Liver (tissue), 9 donors: ENCODE results near the gene FANCI. TPM values are rescaled to one million over a fixed set of nuclear protein-coding genes. Genes with fewer than 3 reads are reported as not detected.

Experiments used
- DNase-seq: peaks from one replicate; pipeline ENCODE4 v3.0.0-alpha.2; 2017; ENCODE audit warnings: low spot score
- H3K27ac ChIP-seq, 2 donors: one replicate each; pipeline ENCODE4 v1.7.0; 2013; ENCODE audit warnings: inconsistent platforms in 2 of 2, low read length in 2 of 2, control low read depth in 1 of 2, low read depth in 1 of 2, mild to moderate bottlenecking in 1 of 2
- H3K27me3 ChIP-seq, 4 donors: one replicate each; pipeline versions ENCODE4 v1.6.1 to v1.7.0; 2013; ENCODE audit warnings: low read length in 3 of 4, inconsistent platforms in 1 of 4, mild to moderate bottlenecking in 1 of 4, moderate library complexity in 1 of 4; ENCODE audit not compliant: control insufficient read depth in 4 of 4, insufficient read depth in 4 of 4
- H3K36me3 ChIP-seq, 4 donors: one replicate each; pipeline versions ENCODE4 v1.6.1 to v1.7.0; 2013; ENCODE audit warnings: low read length in 3 of 4, mild to moderate bottlenecking in 3 of 4, low read depth in 1 of 4, moderate library complexity in 1 of 4; ENCODE audit not compliant: control insufficient read depth in 4 of 4, insufficient read depth in 3 of 4
- H3K4me1 ChIP-seq, 4 donors: one replicate each; pipeline versions ENCODE4 v1.6.1 to v1.7.0; 2013; ENCODE audit warnings: low read length in 3 of 4, mild to moderate bottlenecking in 3 of 4, moderate library complexity in 1 of 4; ENCODE audit not compliant: control insufficient read depth in 4 of 4, insufficient read depth in 4 of 4
- H3K4me3 ChIP-seq, 3 donors: one replicate each; pipeline versions ENCODE4 v1.6.1 to v1.7.0; 2013; ENCODE audit warnings: low read length in 3 of 3, control low read depth in 1 of 3, low read depth in 1 of 3, mild to moderate bottlenecking in 1 of 3
- H3K9ac ChIP-seq, 2 donors: one replicate each; pipeline ENCODE4 v1.7.0; 2013; ENCODE audit warnings: low read length in 2 of 2, mild to moderate bottlenecking in 2 of 2, moderate library complexity in 2 of 2, control low read depth in 1 of 2, low read depth in 1 of 2
- H3K9me3 ChIP-seq, 4 donors: one replicate each; pipeline versions ENCODE4 v1.6.1 to v1.7.0; 2013; ENCODE audit warnings: low read length in 3 of 4; ENCODE audit not compliant: control insufficient read depth in 4 of 4
- EGR1 ChIP-seq, 2 donors: IDR thresholded peaks; 2 replicates each; pipeline ENCODE4 v1.6.1; 2016 to 2018; ENCODE audit warnings: antibody characterized with exemption in 2 of 2, low read depth in 2 of 2
- FOXA1 ChIP-seq: IDR thresholded peaks from 2 replicates; pipeline ENCODE4 v1.6.1; 2016; ENCODE audit warnings: antibody characterized with exemption
- FOXA2 ChIP-seq: IDR thresholded peaks from 2 replicates; pipeline ENCODE4 v1.6.1; 2016; ENCODE audit warnings: antibody characterized with exemption
- GABPA ChIP-seq, 2 donors: IDR thresholded peaks in 1 of 2; conservative IDR thresholded peaks in 1 of 2; 2 replicates each; pipeline ENCODE4 v1.6.1; 2016; ENCODE audit warnings: antibody characterized with exemption in 2 of 2, mild to moderate bottlenecking in 1 of 2, moderate library complexity in 1 of 2
- HNF4A ChIP-seq, 2 donors: conservative IDR thresholded peaks; 2 replicates each; pipeline ENCODE4 v1.6.1; 2016; ENCODE audit warnings: antibody characterized with exemption in 2 of 2, mild to moderate bottlenecking in 2 of 2
- HNF4G ChIP-seq: IDR thresholded peaks from 2 replicates; pipeline ENCODE4 v1.6.1; 2016; ENCODE audit warnings: antibody characterized with exemption
- JUND ChIP-seq, 2 donors: IDR thresholded peaks; 2 replicates each; pipeline ENCODE4 v1.6.1; 2016; ENCODE audit warnings: antibody characterized with exemption in 2 of 2
- NR2F2 ChIP-seq: IDR thresholded peaks from 2 replicates; pipeline ENCODE4 v1.6.1; 2016; ENCODE audit warnings: antibody characterized with exemption
- RAD21 ChIP-seq, 2 donors: IDR thresholded peaks; 2 replicates each; pipeline ENCODE4 v1.6.1; 2016; ENCODE audit warnings: antibody characterized with exemption in 2 of 2, mild to moderate bottlenecking in 2 of 2
- RXRA ChIP-seq, 2 donors: IDR thresholded peaks; 2 replicates each; pipeline ENCODE4 v1.6.1; 2017 to 2018; ENCODE audit warnings: antibody characterized with exemption in 2 of 2, mild to moderate bottlenecking in 1 of 2
- SP1 ChIP-seq: IDR thresholded peaks from 2 replicates; pipeline ENCODE4 v1.6.1; 2018; ENCODE audit warnings: antibody characterized with exemption, mild to moderate bottlenecking
- TAF1 ChIP-seq: conservative IDR thresholded peaks from 2 replicates; pipeline ENCODE4 v1.6.1; 2016; ENCODE audit warnings: antibody characterized with exemption, mild to moderate bottlenecking
- YY1 ChIP-seq: IDR thresholded peaks from 2 replicates; pipeline ENCODE4 v1.6.1; 2016; ENCODE audit warnings: antibody characterized with exemption, mild to moderate bottlenecking
- WGBS: extraction: QIAGEN DNeasy Blood & Tissue Kit; methylation state at CpG from one replicate; pipeline ENCODE4 v1.1.7; 2013; 5-methylcytosine and 5-hydroxymethylcytosine counted together
- polyA plus RNA-seq, 2 donors: library from polyadenylated mRNA; stranded (reverse) in 1 of 2; unstranded in 1 of 2; fragments of 200-250 nt in 1 of 2; fragments of >200 nt in 1 of 2; fragmentation: Nextera tagmentation in 1 of 2; extraction: Ambion mirVana in 1 of 2; gene quantifications; one replicate each; pipeline versions ENCODE4 v1.2.1 to v1.2.3, GENCODE V29; 2013 to 2015
- total RNA-seq, 2 donors: library from RNA; depleted of rRNA; stranded (reverse); fragments of >200 nt; gene quantifications; one replicate each; pipeline ENCODE4 v1.2.3, GENCODE V29; 2014
- TF ChIP-seq, protein P1 (sequence below): IDR thresholded peaks from 2 replicates; pipeline ENCODE4 v1.6.1; 2016; ENCODE audit warnings: antibody characterized with exemption
- TF ChIP-seq, protein P2 (sequence below): IDR thresholded peaks from 2 replicates; pipeline ENCODE4 v1.6.1; 2016; ENCODE audit warnings: antibody characterized with exemption
- TF ChIP-seq, protein P3 (sequence below): fragments of 150-350 bp; IDR thresholded peaks from 2 replicates; pipeline ENCODE4 v1.5.1; 2017; ENCODE audit warnings: improper control_type of control experiment, low read depth, low read length; ENCODE audit not compliant: missing input control
- TF ChIP-seq, protein P4 (sequence below): IDR thresholded peaks from 2 replicates; pipeline ENCODE4 v1.6.1; 2016; ENCODE audit warnings: antibody characterized with exemption, mild to moderate bottlenecking
- TF ChIP-seq, protein P5 (sequence below): IDR thresholded peaks from 2 replicates; pipeline ENCODE4 v1.6.1; 2016; ENCODE audit warnings: antibody characterized with exemption
- donor health status: healthy.
- donor health status: healthy.
- donor health status: healthy.
- donor health status: healthy.
- donor health status: healthy.

FANCI gene
- total and polyA plus RNA-seq, 4 donors, result 1.7 to 41.9 (median 2.3) TPM

DNA sequence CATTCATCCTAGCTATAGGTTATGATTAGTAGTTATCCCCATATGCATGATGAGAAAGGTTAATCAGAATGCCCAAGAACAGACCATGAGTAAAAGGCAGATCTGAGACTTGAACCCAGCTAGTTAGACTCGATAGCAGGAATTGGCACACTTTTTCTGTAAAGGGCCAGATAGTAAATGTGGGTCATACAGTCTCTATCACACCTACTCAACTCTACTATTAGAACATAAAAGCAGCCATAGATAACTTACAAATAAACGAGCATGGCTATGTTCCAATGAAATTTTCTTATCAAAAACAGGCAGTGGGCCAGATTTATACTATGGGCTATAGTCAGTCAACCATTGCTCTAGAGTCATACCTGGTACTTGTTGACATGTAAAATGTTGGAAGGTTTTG lies 66.2 kb downstream of the FANCI start:
- 81% methylated on average over 2 of the region's 2 CpGs for WGBS
- TF ChIP-seq HNF4G (no peak), RXRA (IDR thresholded peaks at IDR 0.05) (no peak), HNF4A (conservative IDR thresholded peaks at IDR 0.05) (no peak), EGR1 (IDR thresholded peaks at IDR 0.05; ENCODE audit: low read depth in 2 of 2) (no peak), JUND (IDR thresholded peaks at IDR 0.05) (no peak)
- TF ChIP-seq, protein P1, sequence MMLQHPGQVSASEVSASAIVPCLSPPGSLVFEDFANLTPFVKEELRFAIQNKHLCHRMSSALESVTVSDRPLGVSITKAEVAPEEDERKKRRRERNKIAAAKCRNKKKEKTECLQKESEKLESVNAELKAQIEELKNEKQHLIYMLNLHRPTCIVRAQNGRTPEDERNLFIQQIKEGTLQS, result no peak

DNA sequence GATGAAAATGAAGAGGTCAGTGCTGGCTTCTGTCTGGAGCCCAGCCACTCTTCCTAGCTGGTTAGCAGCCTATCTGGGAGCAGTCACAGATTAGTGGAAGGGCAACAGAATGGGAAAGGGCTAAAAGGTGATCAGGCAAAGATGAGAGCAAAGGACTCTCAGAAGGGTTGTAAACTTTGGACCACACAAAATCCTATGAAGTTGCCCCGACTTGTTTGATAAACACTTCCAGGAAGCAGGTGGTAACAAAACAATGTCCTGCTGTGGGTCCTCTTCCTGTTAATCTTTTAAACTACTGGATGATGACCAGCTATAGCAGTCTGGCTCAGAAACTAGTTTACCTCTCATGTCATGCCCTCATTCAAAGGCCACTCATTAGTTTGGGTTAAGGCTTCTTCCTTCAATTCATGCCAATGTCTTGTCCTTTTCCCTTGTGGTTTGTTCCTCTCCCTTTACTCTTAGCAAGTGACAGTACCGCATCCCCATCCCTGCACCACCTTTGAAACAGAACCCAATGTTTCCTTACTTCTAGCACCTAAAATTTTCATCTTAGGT lies 71.7 kb downstream of the FANCI start:
- 53% methylated on average over 2 of the region's 2 CpGs for whole genome bisulfite sequencing
- Histone ChIP-seq H3K9ac (no peak overlapping the region), H3K4me1 (peaks cover 0 to 3% (median 0%) of the 10 kb centered on the region in 4 donors), H3K9me3 (no peaks in the 10 kb centered on the region), H3K36me3 (peaks cover 17 to 54% (median 40%) of the 10 kb centered on the region in 4 donors), H3K4me3 (no peak overlapping the region), H3K27me3 (no peaks in the 10 kb centered on the region), H3K27ac (no peak overlapping the region)
- no peak for DNase-seq
- TF ChIP-seq GABPA (IDR thresholded peaks at IDR 0.05 in 1 of 2, conservative IDR thresholded peaks at IDR 0.05 in 1 of 2) (no peak), HNF4A (conservative IDR thresholded peaks at IDR 0.05) (no peak), TAF1 (no peak), RAD21 (IDR thresholded peaks at IDR 0.05) (no peak), FOXA2 (no peak), FOXA1 (no peak), RXRA (IDR thresholded peaks at IDR 0.05) (no peak)

More for the DNA sequence above, 66.2 kb downstream of the FANCI start:
- H3K9me3 ChIP-seq, result no peaks in the 10 kb centered on the region
- H3K27me3 ChIP-seq, result no peaks in the 10 kb centered on the region
- no peak for DNase-seq
- H3K27ac ChIP-seq, result no peak overlapping the region
- H3K4me3 ChIP-seq, result no peak overlapping the region
- H3K9ac ChIP-seq, result no peak overlapping the region
- peaks cover 0 to 2% (median 0%) of the 10 kb centered on the region in 4 donors for H3K36me3 ChIP-seq
- no peaks in the 10 kb centered on the region for H3K4me1 ChIP-seq

DNA sequence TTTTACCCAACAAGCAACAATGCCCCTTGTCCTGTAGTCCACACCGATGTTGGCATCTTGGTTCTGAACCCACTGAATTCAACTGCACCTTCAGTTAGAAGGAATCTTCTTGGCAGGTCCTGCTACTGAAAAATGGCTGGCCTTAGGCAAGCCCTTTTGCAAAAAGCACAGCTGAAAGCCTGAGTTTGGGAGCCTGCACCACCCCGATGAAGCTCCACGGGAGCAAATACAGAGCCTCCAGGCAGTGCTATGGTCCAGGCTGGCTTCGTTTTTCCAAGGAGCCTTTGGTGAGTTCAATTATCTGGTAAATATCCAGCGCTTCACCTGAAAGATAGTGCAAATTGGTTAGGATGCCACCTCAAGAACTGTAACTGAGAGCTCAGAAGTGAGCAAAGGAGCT lies 72.7 kb downstream of the FANCI start:
- Histone ChIP-seq H3K9ac (no peak overlapping the region), H3K4me3 (no peak overlapping the region), H3K27me3 (no peaks in the 10 kb centered on the region), H3K36me3 (peaks cover 22 to 64% (median 50%) of the 10 kb centered on the region in 4 donors), H3K9me3 (no peaks in the 10 kb centered on the region), H3K4me1 (peaks cover 0 to 11% (median 6%) of the 10 kb centered on the region in 4 donors), H3K27ac (no peak overlapping the region)
- TF ChIP-seq HNF4G, result no peak
- TF ChIP-seq, protein P2, sequence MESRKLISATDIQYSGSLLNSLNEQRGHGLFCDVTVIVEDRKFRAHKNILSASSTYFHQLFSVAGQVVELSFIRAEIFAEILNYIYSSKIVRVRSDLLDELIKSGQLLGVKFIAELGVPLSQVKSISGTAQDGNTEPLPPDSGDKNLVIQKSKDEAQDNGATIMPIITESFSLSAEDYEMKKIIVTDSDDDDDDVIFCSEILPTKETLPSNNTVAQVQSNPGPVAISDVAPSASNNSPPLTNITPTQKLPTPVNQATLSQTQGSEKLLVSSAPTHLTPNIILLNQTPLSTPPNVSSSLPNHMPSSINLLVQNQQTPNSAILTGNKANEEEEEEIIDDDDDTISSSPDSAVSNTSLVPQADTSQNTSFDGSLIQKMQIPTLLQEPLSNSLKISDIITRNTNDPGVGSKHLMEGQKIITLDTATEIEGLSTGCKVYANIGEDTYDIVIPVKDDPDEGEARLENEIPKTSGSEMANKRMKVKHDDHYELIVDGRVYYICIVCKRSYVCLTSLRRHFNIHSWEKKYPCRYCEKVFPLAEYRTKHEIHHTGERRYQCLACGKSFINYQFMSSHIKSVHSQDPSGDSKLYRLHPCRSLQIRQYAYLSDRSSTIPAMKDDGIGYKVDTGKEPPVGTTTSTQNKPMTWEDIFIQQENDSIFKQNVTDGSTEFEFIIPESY, result no peak
- no peak for TF ChIP-seq RAD21 (IDR thresholded peaks at IDR 0.05)
- no peak for TF ChIP-seq JUND (IDR thresholded peaks at IDR 0.05)
- no peak for TF ChIP-seq YY1
- TF ChIP-seq, protein P1, result no peak
- TF ChIP-seq FOXA2, result no peak
- TF ChIP-seq RXRA (IDR thresholded peaks at IDR 0.05), result no peak
- TF ChIP-seq NR2F2, result no peak
- TF ChIP-seq, protein P3, sequence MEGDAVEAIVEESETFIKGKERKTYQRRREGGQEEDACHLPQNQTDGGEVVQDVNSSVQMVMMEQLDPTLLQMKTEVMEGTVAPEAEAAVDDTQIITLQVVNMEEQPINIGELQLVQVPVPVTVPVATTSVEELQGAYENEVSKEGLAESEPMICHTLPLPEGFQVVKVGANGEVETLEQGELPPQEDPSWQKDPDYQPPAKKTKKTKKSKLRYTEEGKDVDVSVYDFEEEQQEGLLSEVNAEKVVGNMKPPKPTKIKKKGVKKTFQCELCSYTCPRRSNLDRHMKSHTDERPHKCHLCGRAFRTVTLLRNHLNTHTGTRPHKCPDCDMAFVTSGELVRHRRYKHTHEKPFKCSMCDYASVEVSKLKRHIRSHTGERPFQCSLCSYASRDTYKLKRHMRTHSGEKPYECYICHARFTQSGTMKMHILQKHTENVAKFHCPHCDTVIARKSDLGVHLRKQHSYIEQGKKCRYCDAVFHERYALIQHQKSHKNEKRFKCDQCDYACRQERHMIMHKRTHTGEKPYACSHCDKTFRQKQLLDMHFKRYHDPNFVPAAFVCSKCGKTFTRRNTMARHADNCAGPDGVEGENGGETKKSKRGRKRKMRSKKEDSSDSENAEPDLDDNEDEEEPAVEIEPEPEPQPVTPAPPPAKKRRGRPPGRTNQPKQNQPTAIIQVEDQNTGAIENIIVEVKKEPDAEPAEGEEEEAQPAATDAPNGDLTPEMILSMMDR, result no peak
- no peak for TF ChIP-seq EGR1 (IDR thresholded peaks at IDR 0.05; ENCODE audit: low read depth in 2 of 2)
- TF ChIP-seq, protein P4, sequence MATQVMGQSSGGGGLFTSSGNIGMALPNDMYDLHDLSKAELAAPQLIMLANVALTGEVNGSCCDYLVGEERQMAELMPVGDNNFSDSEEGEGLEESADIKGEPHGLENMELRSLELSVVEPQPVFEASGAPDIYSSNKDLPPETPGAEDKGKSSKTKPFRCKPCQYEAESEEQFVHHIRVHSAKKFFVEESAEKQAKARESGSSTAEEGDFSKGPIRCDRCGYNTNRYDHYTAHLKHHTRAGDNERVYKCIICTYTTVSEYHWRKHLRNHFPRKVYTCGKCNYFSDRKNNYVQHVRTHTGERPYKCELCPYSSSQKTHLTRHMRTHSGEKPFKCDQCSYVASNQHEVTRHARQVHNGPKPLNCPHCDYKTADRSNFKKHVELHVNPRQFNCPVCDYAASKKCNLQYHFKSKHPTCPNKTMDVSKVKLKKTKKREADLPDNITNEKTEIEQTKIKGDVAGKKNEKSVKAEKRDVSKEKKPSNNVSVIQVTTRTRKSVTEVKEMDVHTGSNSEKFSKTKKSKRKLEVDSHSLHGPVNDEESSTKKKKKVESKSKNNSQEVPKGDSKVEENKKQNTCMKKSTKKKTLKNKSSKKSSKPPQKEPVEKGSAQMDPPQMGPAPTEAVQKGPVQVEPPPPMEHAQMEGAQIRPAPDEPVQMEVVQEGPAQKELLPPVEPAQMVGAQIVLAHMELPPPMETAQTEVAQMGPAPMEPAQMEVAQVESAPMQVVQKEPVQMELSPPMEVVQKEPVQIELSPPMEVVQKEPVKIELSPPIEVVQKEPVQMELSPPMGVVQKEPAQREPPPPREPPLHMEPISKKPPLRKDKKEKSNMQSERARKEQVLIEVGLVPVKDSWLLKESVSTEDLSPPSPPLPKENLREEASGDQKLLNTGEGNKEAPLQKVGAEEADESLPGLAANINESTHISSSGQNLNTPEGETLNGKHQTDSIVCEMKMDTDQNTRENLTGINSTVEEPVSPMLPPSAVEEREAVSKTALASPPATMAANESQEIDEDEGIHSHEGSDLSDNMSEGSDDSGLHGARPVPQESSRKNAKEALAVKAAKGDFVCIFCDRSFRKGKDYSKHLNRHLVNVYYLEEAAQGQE, result no peak
- TF ChIP-seq GABPA (IDR thresholded peaks at IDR 0.05 in 1 of 2, conservative IDR thresholded peaks at IDR 0.05 in 1 of 2), result no peak
- TF ChIP-seq, protein P5, sequence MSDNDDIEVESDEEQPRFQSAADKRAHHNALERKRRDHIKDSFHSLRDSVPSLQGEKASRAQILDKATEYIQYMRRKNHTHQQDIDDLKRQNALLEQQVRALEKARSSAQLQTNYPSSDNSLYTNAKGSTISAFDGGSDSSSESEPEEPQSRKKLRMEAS, result no peak
- no peak for TF ChIP-seq SP1
- no peak for TF ChIP-seq TAF1
- TF ChIP-seq FOXA1, result no peak
- no peak for TF ChIP-seq HNF4A (conservative IDR thresholded peaks at IDR 0.05)
- DNase-seq, result no peak
- 97% methylated on average over 5 of the region's 5 CpGs for WGBS
